ENCODE measurements around the gene ALPG.

- TF ChIP-seq CTCF (IDR thresholded peaks at IDR 0.05) (no peak), EZH2 (IDR thresholded peaks at IDR 0.05; ENCODE audit: borderline replicate concordance, insufficient read depth, low read depth, low read length, poor library complexity, severe bottlenecking) (no peak)
These were observed 10.2 kb downstream of the ALPG start for GRCh38 chr2:232416521-232417470.
